LNCAP (cell line): ENCODE data around the gene MBP.

Experiments used
- TF ChIP-seq, protein P1 (sequence below): fragments of 450-650 bp; IDR thresholded peaks from 2 replicates; pipeline ENCODE4 v1.5.1; 2017; ENCODE audit warnings: mild to moderate bottlenecking

The MBP gene

DNA sequence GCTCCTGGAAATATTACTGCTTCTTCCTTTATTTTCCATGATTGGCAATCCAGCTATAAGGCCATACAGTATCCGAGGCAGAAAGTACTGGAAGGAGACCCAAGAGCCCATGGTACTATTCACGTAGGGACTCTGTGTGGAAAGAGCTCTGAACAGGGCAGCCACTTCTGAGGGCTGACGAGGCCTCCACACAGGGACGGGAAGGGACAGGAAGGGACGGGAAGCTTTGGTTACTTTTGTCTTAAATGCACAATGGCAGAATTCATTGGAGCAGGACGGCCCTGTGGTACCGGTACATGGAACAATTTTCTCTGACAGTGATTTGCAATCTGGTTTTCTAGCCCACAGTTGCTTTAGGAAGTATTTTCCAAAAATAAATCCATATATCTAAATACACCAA is 102.4 kb downstream of the MBP start:
- TF ChIP-seq, protein P1, sequence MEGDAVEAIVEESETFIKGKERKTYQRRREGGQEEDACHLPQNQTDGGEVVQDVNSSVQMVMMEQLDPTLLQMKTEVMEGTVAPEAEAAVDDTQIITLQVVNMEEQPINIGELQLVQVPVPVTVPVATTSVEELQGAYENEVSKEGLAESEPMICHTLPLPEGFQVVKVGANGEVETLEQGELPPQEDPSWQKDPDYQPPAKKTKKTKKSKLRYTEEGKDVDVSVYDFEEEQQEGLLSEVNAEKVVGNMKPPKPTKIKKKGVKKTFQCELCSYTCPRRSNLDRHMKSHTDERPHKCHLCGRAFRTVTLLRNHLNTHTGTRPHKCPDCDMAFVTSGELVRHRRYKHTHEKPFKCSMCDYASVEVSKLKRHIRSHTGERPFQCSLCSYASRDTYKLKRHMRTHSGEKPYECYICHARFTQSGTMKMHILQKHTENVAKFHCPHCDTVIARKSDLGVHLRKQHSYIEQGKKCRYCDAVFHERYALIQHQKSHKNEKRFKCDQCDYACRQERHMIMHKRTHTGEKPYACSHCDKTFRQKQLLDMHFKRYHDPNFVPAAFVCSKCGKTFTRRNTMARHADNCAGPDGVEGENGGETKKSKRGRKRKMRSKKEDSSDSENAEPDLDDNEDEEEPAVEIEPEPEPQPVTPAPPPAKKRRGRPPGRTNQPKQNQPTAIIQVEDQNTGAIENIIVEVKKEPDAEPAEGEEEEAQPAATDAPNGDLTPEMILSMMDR, result no peak

DNA sequence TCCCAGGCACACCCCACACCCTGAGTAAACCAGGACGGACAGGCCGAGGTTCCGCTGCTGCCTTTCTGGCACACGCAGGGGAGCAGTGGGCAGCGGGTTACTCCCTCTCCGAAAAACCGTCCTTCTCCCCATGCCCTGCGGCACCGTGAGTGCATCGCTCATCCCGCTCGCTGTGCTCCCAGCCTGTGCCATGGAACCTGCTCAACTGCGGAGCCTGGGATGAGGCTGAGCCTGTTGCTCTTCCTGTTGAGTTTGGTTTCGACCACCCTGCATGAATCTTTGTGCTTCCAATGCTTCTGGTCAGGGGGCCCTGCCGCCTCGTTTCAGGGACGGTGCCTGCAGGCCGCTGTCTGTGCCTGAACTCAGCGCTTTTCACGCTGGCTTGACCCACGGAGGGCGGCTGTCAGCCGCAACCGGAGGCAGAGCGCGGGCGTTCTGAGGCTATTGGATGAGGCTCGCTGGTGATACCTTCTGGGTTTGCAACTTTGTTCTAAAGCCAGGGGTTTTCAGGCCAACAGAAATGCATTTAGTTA is 106.7 kb downstream of the MBP start:
- TF ChIP-seq, protein P1, result no peak

DNA sequence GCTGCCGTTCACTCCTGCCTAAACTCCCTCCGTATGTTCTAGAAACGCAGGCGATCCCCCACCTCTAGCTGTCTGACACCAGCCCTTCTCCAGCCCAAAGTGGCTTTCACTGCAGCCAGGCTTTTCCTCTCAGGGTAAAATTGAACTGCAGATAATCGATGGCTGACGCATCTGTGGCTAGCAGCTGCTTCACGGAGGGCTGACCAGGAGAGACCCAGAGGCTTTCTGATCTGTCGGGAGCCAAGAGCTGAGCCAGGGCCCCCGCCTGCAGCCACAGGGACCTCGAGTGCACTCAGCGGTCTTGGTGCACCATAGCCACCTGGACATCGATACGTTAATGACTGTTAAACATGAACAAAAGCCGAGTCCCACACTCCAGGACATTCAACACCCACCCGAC is 107.5 kb downstream of the MBP start:
- TF ChIP-seq, protein P1, result no peak

DNA sequence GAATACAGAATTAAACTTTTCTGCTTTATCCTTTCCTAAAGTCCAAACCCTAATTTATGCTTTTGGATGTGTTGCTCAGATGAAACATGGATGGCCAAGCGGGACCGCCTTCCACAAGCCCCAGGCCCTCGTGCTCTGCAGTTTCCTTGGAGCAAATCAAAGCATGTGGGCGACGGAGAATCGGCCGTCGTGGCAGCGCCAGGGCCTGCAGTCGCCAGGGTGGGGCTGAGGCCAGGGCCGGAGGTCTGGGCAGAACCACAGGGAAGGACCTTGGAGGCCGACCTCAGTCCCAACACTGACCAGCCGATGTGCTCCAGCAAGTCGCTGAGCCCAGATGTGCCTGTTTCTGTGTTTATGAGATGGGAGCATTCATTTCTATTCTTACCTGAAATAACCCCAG is 108.1 kb downstream of the MBP start:
- TF ChIP-seq, protein P1, result no peak

DNA sequence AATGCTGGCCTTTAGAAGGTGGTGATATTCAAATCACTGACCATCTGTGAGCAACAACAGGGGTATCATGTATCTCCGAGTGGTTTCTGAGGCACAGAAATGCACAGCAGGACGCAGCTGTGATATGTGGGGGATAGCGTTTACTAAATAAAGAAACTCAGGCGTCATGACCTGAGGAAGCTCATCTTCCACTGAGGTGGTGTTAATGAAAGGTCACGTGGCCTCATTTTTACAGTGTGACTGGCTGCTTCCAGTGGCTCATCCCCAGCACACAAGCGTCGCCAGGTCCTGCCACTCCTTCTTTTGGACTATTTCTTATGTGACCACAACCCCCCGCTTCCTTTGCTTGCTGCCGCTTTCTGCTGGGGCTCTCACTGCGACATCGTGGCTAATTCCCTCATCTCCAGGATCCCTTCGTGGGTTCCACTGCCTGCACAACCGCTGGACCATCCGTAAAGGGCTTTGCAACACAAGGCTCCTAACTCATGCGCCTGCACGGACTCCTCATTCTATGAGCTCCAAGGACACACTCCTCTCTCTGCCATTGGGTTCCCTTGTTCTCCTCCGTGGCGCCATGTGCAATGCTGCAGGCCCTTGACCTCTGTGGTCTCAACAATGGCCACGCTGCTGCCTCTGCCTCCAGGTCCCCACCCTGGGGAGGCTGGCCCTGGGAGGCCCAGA is 109.3 kb downstream of the MBP start:
- TF ChIP-seq, protein P1, result no peak

DNA sequence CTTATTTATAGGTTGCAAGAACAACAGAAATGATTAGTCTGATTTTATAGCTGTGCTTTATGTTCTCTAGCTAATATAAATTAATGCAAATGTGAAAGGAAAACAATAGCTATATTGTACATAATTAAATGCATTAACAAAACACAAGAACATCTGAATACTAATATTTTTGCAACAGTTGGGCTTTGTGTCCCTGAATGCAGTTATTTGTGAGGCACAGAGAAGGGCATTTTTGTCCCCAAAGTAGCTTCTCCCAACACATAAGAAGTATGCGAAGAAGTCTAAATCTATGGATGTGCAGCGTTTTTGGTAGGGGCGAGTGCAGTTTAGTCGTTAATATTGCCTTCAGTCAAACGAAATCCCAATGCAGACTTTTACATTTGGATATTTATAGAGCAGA is 110.0 kb downstream of the MBP start:
- TF ChIP-seq, protein P1, result no peak

DNA sequence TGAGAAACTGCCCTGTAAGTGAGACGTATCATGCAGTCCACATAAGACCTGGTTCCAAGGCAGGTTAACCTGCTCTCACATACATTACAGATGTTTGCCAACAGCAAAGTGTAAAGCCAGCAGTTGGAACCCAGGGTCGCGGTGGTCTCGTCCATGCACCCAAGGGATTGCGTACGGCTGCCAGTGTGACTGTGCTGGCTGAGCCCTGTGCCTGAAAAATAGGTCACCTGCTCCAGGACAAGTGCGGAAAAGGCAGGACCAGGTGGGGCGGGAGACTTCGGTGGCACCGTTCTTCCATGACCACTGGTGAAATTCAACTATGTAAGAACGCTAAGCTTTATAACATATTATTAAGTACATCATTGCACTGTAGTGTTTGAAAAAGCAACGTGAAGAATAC is 110.5 kb downstream of the MBP start:
- TF ChIP-seq, protein P1, result no peak

DNA sequence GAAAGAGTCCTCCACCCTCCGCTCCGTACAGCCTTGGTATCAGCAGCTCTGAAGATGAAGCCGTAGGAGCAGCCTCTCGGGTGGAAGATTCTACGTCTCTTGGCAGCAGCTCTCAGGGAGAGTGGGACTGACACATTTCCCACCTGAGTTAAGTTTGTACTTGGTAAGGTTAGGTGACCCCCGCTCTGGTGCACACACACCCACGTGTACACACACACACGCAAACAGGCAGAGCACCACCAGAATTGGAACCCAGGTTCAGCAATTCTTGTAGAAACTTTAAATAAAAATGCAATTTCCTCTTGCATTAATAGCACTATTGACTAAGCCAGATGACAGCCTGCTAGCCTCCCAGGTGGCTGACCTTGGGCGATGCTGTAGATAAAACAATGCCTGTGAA is 111.5 kb downstream of the MBP start:
- TF ChIP-seq, protein P1, result no peak
